K562 (cell line): Measurements from ENCODE around the gene FABP7. TPM values are rescaled to one million over a fixed set of nuclear protein-coding genes. Genes with fewer than 3 reads are reported as not detected.

Experiments used
- ATAC-seq: fragments of 200-7000 bp; cut with Tn5 transposase; 3 replicates; pipeline ENCODE4 v1.9.1; 2020; ENCODE audit warnings: moderate library complexity
- BruUV-seq: library from RNA; stranded (reverse); fragments of 400-500 nt; replicated peaks from 2 replicates; lab custom pipeline; 2021; lab: Mats Ljungman, UMichigan
- CTCF ChIA-PET: fragments of 300-600 bp; formaldehyde crosslinking; extraction: SDS; loops from one replicate; lab custom pipeline; 2021; ENCODE audit warnings: low intra/inter-chr PET ratio; lab: Yijun Ruan, JAX
- POLR2A ChIA-PET: fragments of 300-600, 350-650 bp; sonication (Branson Sonifier 250); formaldehyde crosslinking; extraction: SDS; loops from one replicate; lab custom pipeline; 2021; ENCODE audit warnings: antibody characterized with exemption, inconsistent platforms; lab: Yijun Ruan, JAX
- DNase-seq, 4 experiments: peaks; one replicate each; pipeline versions ENCODE4 v3.0.0 to v3.0.0-alpha.2; 2011 to 2018; ENCODE audit warnings: low spot score in 3 of 4, mixed read lengths in 3 of 4; ENCODE audit errors: extremely low read depth in 1 of 4
- FAIRE-seq: peaks from 2 replicates; lab custom pipeline; 2011; peaks lifted over from hg19 to GRCh38; lab: Jason Lieb, UNC
- H2AFZ ChIP-seq: 2 replicates; pipeline ENCODE4 v1.6.0; 2011; ENCODE audit warnings: low read depth, low read length, control low read depth, inconsistent platforms
- H3K27ac ChIP-seq: fragments of 200-600 bp; 3 replicates; pipeline ENCODE4 v1.8.0; 2011; ENCODE audit warnings: low read depth, mild to moderate bottlenecking, control low read depth, inconsistent platforms, low read length, moderate library complexity, mixed read lengths; ENCODE audit errors: extremely low read depth
- H3K27me3 ChIP-seq, 2 experiments: fragments of 300-600 bp in 1 of 2; 2 replicates in 1 of 2; 3 replicates in 1 of 2; pipeline versions ENCODE4 v1.6.0 to v1.8.0; 2011; ENCODE audit warnings: inconsistent platforms in 2 of 2, low read length in 2 of 2, mild to moderate bottlenecking in 1 of 2, mixed read lengths in 1 of 2, moderate library complexity in 1 of 2; ENCODE audit not compliant: control insufficient read depth in 2 of 2, insufficient read depth in 2 of 2
- H3K36me3 ChIP-seq: fragments of 300-600 bp; 3 replicates; pipeline ENCODE4 v1.8.0; 2011; ENCODE audit warnings: mild to moderate bottlenecking, low read length, inconsistent platforms; ENCODE audit not compliant: control insufficient read depth, insufficient read depth
- H3K4me1 ChIP-seq, 2 experiments: fragments of 200-600 bp in 1 of 2; replicated peaks in 1 of 2; 2 replicates in 1 of 2; 3 replicates in 1 of 2; pipeline versions ENCODE4 v1.5.1 to v1.8.0; 2011; ENCODE audit warnings: inconsistent platforms in 2 of 2, low read length in 2 of 2, mild to moderate bottlenecking in 1 of 2, mixed read lengths in 1 of 2, moderate library complexity in 1 of 2; ENCODE audit not compliant: control insufficient read depth in 2 of 2, insufficient read depth in 2 of 2
- H3K4me2 ChIP-seq: 2 replicates; pipeline ENCODE4 v1.6.1; 2011; ENCODE audit warnings: low read length, control low read depth, inconsistent platforms, mixed read lengths; ENCODE audit not compliant: insufficient read depth
- H3K4me3 ChIP-seq: fragments of 200-600 bp; sonication (generic), shearing (Covaris generic); 2 replicates; pipeline ENCODE4 v1.5.1; 2016; ENCODE audit warnings: control low read depth, inconsistent platforms
- H3K79me2 ChIP-seq: fragments of 200-600 bp; 3 replicates; pipeline ENCODE4 v1.8.0; 2011; ENCODE audit warnings: low read length, inconsistent platforms; ENCODE audit not compliant: control insufficient read depth, insufficient read depth
- H3K9ac ChIP-seq, 2 experiments: 2 replicates each; pipeline versions ENCODE4 v1.6.0 to v1.6.1; 2011; ENCODE audit warnings: low read depth in 2 of 2, low read length in 2 of 2, control low read depth in 1 of 2, inconsistent platforms in 1 of 2, mild to moderate bottlenecking in 1 of 2, mixed read lengths in 1 of 2; ENCODE audit not compliant: insufficient read depth in 1 of 2
- H3K9me1 ChIP-seq: one replicate; pipeline ENCODE4 v1.6.0; 2011; ENCODE audit warnings: inconsistent platforms, mild to moderate bottlenecking, low read length, moderate library complexity; ENCODE audit not compliant: control insufficient read depth, insufficient read depth
- H3K9me3 ChIP-seq: replicated peaks from 2 replicates; pipeline ENCODE4 v1.5.1; 2011; ENCODE audit warnings: low read depth, low read length, inconsistent platforms; ENCODE audit not compliant: control insufficient read depth, insufficient read depth
- H4K20me1 ChIP-seq: replicated peaks from 2 replicates; pipeline ENCODE4 v1.6.1; 2011; ENCODE audit warnings: low read length, inconsistent platforms, mixed read lengths; ENCODE audit not compliant: control insufficient read depth, insufficient read depth
- FUS ChIP-seq: fragments of 200-400 bp; formaldehyde crosslinking; optimal IDR thresholded peaks from 2 replicates; pipeline ENCODE3; 2017; ENCODE audit warnings: low read depth, low read length
- PTBP1 ChIP-seq: fragments of 200-400 bp; formaldehyde crosslinking; IDR thresholded peaks from 2 replicates; pipeline ENCODE4 v1.6.1; 2017; ENCODE audit warnings: low read depth, low read length
- TAL1 ChIP-seq: fragments of 450-650 bp; IDR thresholded peaks from 2 replicates; pipeline ENCODE4 v1.6.1; 2016; ENCODE audit warnings: mild to moderate bottlenecking
- THRA ChIP-seq: fragments of 450-650 bp; IDR thresholded peaks from 2 replicates; pipeline ENCODE4 v1.6.1; 2017; ENCODE audit warnings: mild to moderate bottlenecking, moderate library complexity
- ZNF551 ChIP-seq: fragments of 250-450 bp; sonication (Bioruptor Pico); IDR thresholded peaks from 2 replicates; pipeline ENCODE4 v1.5.0; 2021; ENCODE audit warnings: mild to moderate bottlenecking, moderate library complexity
- ZNF77 ChIP-seq: fragments of 250-450 bp; sonication (Bioruptor Pico); IDR thresholded peaks from 2 replicates; pipeline ENCODE4 v1.5.0; 2020
- WGBS: fragments of 100-300 bp; shearing (Covaris generic); methylation state at CpG from one replicate; pipeline ENCODE4 v1.1.6; 2016; ENCODE audit warnings: low coverage, mixed read lengths; ENCODE audit not compliant: insufficient coverage; ENCODE audit errors: missing lambda C conversion rate; 5-methylcytosine and 5-hydroxymethylcytosine counted together
- in situ Hi-C: fragments of 300-500 bp; cut with MboI; formaldehyde crosslinking; loops from 4 replicates; pipeline ENCODE4 v1.15.0; 2018; ENCODE audit warnings: inconsistent platforms, mixed read lengths
- intact Hi-C: fragments of 100-400 bp; cut with micrococcal nuclease; formaldehyde crosslinking; loops from 2 replicates; pipeline ENCODE4 v1.14.2; 2022
- polyA plus RNA-seq, 8 experiments: library from polyadenylated mRNA; depleted of rRNA in 4 of 8; stranded (reverse) in 5 of 8; unstranded in 3 of 8; fragments of >200 nt; fragmentation: Nextera tagmentation in 2 of 8; fragmentation: Illumina TruSeq in 1 of 8; extraction: Ambion mirVana in 2 of 8; extraction: Trizol in 1 of 8; gene quantifications; 2 replicates each; pipeline versions ENCODE4 v1.2.1 to v1.2.3, GENCODE V29; 2011 to 2014; ENCODE audit warnings: inconsistent platforms in 1 of 8, missing spikeins in 1 of 8
- total RNA-seq, 7 experiments: library from RNA; depleted of rRNA in 6 of 7; stranded (reverse); fragments of >200 nt in 6 of 7; fragmentation: Illumina TruSeq in 2 of 7; extraction: Trizol in 2 of 7; gene quantifications; 2 replicates each; pipeline versions ENCODE4 v1.2.1 to v1.2.3, GENCODE V29; 2011 to 2021; ENCODE audit warnings: low replicate concordance in 1 of 7

FABP7 gene
- total and polyA plus RNA-seq, 9 of the 15 experiments (the other 6 are each of a cell fraction or from before 2014, with no cell fraction given), result 0.07 to 0.14 TPM; not detected in 7

DNA sequence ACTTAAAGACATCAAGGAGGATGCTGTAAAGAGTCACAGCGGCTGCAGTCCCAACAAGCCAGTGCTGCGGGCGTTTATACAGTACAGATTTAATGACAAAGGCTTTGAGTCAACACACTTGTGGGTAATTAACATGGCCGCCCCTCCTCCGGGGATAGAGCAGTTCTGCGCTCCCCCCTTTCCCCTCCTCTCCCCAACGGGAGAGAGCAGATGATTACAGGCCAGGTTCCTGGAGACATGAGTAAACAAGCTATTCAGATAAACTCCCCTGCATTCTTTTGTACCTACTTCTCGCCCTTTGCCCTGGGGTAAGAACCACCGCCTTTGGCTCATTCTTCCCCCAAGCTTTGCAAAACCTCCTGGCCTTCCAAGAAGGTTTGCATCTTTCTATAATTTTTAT is 23.6 kb upstream of the FABP7 start (continued):
- no peak for TF ChIP-seq THRA
- TF ChIP-seq, all 486 proteins: peak for 0

DNA sequence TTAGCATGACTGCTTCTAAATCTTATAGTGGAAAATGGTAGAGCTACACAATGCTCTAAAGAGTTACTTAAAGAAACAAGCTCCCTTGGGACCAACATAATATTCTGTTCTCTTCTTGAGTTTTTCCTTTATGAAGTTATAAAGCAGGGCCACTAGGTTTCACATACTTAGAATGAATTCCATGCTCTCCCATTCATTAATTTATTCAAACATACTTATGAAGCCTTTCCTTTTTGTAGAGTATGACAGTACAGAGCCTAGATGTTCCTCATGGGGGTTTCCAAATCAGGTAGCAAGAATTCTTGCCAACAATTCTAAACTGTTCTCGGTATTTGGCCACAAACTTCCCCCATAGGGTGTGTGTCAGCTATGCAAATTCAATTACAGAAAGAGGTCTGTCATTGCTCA is 20.6 kb upstream of the FABP7 start:
- Histone ChIP-seq H3K9me3 (no peaks in the 10 kb centered on the region), H3K4me2 (no peak overlapping the region), H4K20me1 (no peaks in the 10 kb centered on the region), H3K9me1 (no peaks in the 10 kb centered on the region), H3K79me2 (no peaks in the 10 kb centered on the region), H3K4me1 (no peaks in the 10 kb centered on the region), H3K4me3 (no peak overlapping the region), H3K9ac (no peak overlapping the region), H3K27ac (no peak overlapping the region), H3K36me3 (no peaks in the 10 kb centered on the region), H2AFZ (no peak overlapping the region), H3K27me3 (no peaks in the 10 kb centered on the region)
- no peak for DNase-seq
- ATAC-seq, result no peak
- no peak for TF ChIP-seq ZNF551 (CRISPR knock-in tag)
- TF ChIP-seq ZNF77 (CRISPR knock-in tag), result no peak
- TF ChIP-seq PTBP1, result no peak
- TF ChIP-seq FUS, result no peak
- TF ChIP-seq TAL1, result no peak
- FAIRE-seq, result no peak
- ChIA-PET POLR2A (no interaction called here), CTCF (no interaction called here)
- BruUV-seq, result no TSS peak
- WGBS, result 0% methylated on average over 1 of the region's 1 CpG
- intact Hi-C loops, result no loop called here
- in situ Hi-C loops, result no loop called here
